Measurements from ENCODE around the gene IST1.

- TF ChIP-seq, protein P1, sequence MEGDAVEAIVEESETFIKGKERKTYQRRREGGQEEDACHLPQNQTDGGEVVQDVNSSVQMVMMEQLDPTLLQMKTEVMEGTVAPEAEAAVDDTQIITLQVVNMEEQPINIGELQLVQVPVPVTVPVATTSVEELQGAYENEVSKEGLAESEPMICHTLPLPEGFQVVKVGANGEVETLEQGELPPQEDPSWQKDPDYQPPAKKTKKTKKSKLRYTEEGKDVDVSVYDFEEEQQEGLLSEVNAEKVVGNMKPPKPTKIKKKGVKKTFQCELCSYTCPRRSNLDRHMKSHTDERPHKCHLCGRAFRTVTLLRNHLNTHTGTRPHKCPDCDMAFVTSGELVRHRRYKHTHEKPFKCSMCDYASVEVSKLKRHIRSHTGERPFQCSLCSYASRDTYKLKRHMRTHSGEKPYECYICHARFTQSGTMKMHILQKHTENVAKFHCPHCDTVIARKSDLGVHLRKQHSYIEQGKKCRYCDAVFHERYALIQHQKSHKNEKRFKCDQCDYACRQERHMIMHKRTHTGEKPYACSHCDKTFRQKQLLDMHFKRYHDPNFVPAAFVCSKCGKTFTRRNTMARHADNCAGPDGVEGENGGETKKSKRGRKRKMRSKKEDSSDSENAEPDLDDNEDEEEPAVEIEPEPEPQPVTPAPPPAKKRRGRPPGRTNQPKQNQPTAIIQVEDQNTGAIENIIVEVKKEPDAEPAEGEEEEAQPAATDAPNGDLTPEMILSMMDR (IDR thresholded peaks at IDR 0.05): no peak
- no peak for TF ChIP-seq POLR2A (IDR thresholded peaks at IDR 0.05)
These were observed 15.2 kb upstream of the IST1 start for GRCh38 chr16:71880176-71880575.

All from thyroid gland (tissue), 4 donors.